Measurements from ENCODE around the gene TMEM263. TPM values are rescaled to one million over a fixed set of nuclear protein-coding genes. Genes with fewer than 3 reads are reported as not detected.

TMEM263 gene
- polyA plus RNA-seq, 1 donor from 2014 or later, result 27.1 TPM

DNA sequence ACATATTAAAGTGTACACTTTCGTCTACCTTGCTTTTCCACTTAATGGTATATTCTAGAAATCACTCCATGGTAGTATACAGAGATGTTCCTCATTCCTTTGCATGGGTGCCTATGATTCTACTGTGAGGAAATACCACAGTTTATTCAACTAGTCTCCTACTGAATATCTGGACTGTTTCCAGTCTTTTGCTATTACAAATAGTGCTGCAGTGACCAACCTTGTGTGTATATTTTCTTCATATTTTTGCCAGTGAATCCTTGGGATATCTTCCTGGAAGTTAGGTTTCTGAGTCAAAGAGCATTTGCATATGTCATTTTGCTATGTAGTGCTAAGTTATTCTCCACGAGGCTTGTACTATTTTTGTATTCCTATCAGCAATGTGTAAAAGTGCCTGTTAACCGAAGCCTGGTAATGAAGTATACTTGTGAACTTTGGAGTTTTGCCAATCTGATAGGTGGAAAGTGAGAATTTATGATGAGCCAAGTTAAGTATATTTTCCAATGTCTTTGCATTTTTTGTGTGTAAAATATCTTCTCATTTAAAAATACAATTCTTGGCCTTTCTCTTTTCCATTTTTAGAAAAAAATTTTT, 31.3 kb upstream of the TMEM263 start:
- Histone ChIP-seq H2AFZ (ENCODE audit: low read depth, low read length) (no peak overlapping the region), H3K9me3 (ENCODE audit: low read length) (no peaks in the 10 kb centered on the region), H4K20me1 (ENCODE audit: insufficient read depth) (no peaks in the 10 kb centered on the region), H3K27ac (ENCODE audit: low read length) (no peak overlapping the region), H3K4me2 (ENCODE audit: low read length) (no peak overlapping the region), H3K36me3 (ENCODE audit: insufficient read depth, low read length) (no peaks in the 10 kb centered on the region), H3K4me3 (ENCODE audit: low read length) (no peak overlapping the region), H3K9ac (ENCODE audit: low read length) (no peak overlapping the region), H3K79me2 (replicated peaks; ENCODE audit: insufficient read depth, low read length) (no peaks in the 10 kb centered on the region), H3K9me2 (ENCODE audit: insufficient read depth, low read length) (no peaks in the 10 kb centered on the region), H3K27me3 (ENCODE audit: insufficient read depth, low read depth, low read length) (no peaks in the 10 kb centered on the region), H3F3A (ENCODE audit: insufficient read depth, low read length, poor library complexity, severe bottlenecking) (no peaks in the 10 kb centered on the region)
- TF ChIP-seq, protein P1, sequence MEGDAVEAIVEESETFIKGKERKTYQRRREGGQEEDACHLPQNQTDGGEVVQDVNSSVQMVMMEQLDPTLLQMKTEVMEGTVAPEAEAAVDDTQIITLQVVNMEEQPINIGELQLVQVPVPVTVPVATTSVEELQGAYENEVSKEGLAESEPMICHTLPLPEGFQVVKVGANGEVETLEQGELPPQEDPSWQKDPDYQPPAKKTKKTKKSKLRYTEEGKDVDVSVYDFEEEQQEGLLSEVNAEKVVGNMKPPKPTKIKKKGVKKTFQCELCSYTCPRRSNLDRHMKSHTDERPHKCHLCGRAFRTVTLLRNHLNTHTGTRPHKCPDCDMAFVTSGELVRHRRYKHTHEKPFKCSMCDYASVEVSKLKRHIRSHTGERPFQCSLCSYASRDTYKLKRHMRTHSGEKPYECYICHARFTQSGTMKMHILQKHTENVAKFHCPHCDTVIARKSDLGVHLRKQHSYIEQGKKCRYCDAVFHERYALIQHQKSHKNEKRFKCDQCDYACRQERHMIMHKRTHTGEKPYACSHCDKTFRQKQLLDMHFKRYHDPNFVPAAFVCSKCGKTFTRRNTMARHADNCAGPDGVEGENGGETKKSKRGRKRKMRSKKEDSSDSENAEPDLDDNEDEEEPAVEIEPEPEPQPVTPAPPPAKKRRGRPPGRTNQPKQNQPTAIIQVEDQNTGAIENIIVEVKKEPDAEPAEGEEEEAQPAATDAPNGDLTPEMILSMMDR (IDR thresholded peaks at IDR 0.05; ENCODE audit: poor library complexity, severe bottlenecking), result no peak
- no peak for TF ChIP-seq RAD21 (conservative IDR thresholded peaks at IDR 0.05)

DNA sequence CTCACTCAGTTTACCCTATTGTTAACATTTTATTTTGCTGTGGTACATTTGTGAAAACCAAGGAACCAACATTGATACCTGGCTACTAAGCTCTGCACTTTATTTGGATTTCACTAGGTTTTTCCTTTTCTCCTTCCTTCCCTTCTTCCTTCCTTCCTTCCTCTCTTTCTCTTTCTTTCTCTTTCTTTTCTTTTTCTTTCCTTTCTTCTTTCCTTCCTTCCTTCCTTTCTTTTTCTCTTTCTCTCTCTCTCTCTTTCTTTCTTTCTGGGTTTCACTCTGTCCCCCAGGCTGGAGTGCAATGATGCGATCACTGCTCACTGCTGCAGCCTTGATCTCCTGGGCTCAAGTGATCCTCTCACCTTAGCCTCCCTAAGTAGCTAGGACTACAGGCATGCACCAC, 29.1 kb upstream of the TMEM263 start:
- Histone ChIP-seq H3K27me3 (ENCODE audit: insufficient read depth, low read depth, low read length) (no peaks in the 10 kb centered on the region), H3K9me2 (ENCODE audit: insufficient read depth, low read length) (no peaks in the 10 kb centered on the region), H3K4me2 (ENCODE audit: low read length) (no peak overlapping the region), H3K27ac (ENCODE audit: low read length) (no peak overlapping the region), H3K4me3 (ENCODE audit: low read length) (no peak overlapping the region), H2AFZ (ENCODE audit: low read depth, low read length) (no peak overlapping the region), H3K36me3 (ENCODE audit: insufficient read depth, low read length) (no peaks in the 10 kb centered on the region), H3K9ac (ENCODE audit: low read length) (no peak overlapping the region), H3K79me2 (replicated peaks; ENCODE audit: insufficient read depth, low read length) (no peaks in the 10 kb centered on the region), H4K20me1 (ENCODE audit: insufficient read depth) (no peaks in the 10 kb centered on the region), H3K9me3 (ENCODE audit: low read length) (no peaks in the 10 kb centered on the region), H3F3A (ENCODE audit: insufficient read depth, low read length, poor library complexity, severe bottlenecking) (no peaks in the 10 kb centered on the region)
- no peak for TF ChIP-seq TAF1 (IDR thresholded peaks at IDR 0.05; ENCODE audit: low read depth)
- TF ChIP-seq POLR2AphosphoS5 (IDR thresholded peaks at IDR 0.05), result no peak
- TF ChIP-seq EP300 (conservative IDR thresholded peaks at IDR 0.05; ENCODE audit: poor library complexity, severe bottlenecking), result no peak
- TF ChIP-seq EZH2 (IDR thresholded peaks at IDR 0.05; ENCODE audit: borderline replicate concordance, insufficient read depth, low read length, poor library complexity, severe bottlenecking), result no peak
- no peak for TF ChIP-seq MXI1 (conservative IDR thresholded peaks at IDR 0.05; ENCODE audit: poor library complexity, severe bottlenecking)
- TF ChIP-seq SMC3 (conservative IDR thresholded peaks at IDR 0.05; ENCODE audit: poor library complexity), result no peak
- TF ChIP-seq, protein P2, sequence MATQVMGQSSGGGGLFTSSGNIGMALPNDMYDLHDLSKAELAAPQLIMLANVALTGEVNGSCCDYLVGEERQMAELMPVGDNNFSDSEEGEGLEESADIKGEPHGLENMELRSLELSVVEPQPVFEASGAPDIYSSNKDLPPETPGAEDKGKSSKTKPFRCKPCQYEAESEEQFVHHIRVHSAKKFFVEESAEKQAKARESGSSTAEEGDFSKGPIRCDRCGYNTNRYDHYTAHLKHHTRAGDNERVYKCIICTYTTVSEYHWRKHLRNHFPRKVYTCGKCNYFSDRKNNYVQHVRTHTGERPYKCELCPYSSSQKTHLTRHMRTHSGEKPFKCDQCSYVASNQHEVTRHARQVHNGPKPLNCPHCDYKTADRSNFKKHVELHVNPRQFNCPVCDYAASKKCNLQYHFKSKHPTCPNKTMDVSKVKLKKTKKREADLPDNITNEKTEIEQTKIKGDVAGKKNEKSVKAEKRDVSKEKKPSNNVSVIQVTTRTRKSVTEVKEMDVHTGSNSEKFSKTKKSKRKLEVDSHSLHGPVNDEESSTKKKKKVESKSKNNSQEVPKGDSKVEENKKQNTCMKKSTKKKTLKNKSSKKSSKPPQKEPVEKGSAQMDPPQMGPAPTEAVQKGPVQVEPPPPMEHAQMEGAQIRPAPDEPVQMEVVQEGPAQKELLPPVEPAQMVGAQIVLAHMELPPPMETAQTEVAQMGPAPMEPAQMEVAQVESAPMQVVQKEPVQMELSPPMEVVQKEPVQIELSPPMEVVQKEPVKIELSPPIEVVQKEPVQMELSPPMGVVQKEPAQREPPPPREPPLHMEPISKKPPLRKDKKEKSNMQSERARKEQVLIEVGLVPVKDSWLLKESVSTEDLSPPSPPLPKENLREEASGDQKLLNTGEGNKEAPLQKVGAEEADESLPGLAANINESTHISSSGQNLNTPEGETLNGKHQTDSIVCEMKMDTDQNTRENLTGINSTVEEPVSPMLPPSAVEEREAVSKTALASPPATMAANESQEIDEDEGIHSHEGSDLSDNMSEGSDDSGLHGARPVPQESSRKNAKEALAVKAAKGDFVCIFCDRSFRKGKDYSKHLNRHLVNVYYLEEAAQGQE (IDR thresholded peaks at IDR 0.05; ENCODE audit: borderline replicate concordance), result no peak
- TF ChIP-seq, protein P1 (IDR thresholded peaks at IDR 0.05; ENCODE audit: poor library complexity, severe bottlenecking), result no peak
- TF ChIP-seq RAD21 (conservative IDR thresholded peaks at IDR 0.05), result no peak
